Measurements from ENCODE around the gene RAP1GAP.
"Not testable (repeated sequence)": the region's sequence is repeated elsewhere in the genome, so short reads cannot be mapped to it uniquely, and the experiment has no call there.

The RAP1GAP gene

GRCh38 chr1:21568006-21568746 is 101.0 kb downstream of the RAP1GAP start:
- H3K27ac ChIP-seq: no peak overlapping the region
- no peak for TF ChIP-seq CTCF (conservative IDR thresholded peaks at IDR 0.05)

GRCh38 chr1:21567241-21568005 is 101.7 kb downstream of the RAP1GAP start:
- no peak for TF ChIP-seq CTCF (conservative IDR thresholded peaks at IDR 0.05)
- no peak overlapping the region for H3K27ac ChIP-seq

- H3K27ac ChIP-seq: not testable (repeated sequence)
Measured at GRCh38 chr1:21566361-21566760, 102.8 kb downstream of the RAP1GAP start.

GRCh38 chr1:21565285-21565684 is 103.9 kb downstream of the RAP1GAP start:
- TF ChIP-seq CTCF (conservative IDR thresholded peaks at IDR 0.05): no peak
- no peak overlapping the region for H3K27ac ChIP-seq

GRCh38 chr1:21564521-21565095 is 104.5 kb downstream of the RAP1GAP start:
- TF ChIP-seq CTCF (conservative IDR thresholded peaks at IDR 0.05): no peak
- H3K27ac ChIP-seq: no peak overlapping the region

- H3K27ac ChIP-seq: no peak overlapping the region
- TF ChIP-seq CTCF (conservative IDR thresholded peaks at IDR 0.05): no peak
Measured at GRCh38 chr1:21563971-21564370, 105.2 kb downstream of the RAP1GAP start.

GRCh38 chr1:21562896-21563295 is 106.3 kb downstream of the RAP1GAP start:
- H3K27ac ChIP-seq: no peak overlapping the region
- TF ChIP-seq CTCF (conservative IDR thresholded peaks at IDR 0.05): no peak
